Lower leg skin (tissue), 3 donors: Measurements from ENCODE around the gene CLK2.

Source experiments
- CTCF ChIP-seq, 3 donors: fragments of 450-650 bp; IDR thresholded peaks; one replicate each; pipeline ENCODE4 v1.5.1; 2016; ENCODE audit warnings: antibody characterized with exemption in 3 of 3, mild to moderate bottlenecking in 3 of 3, moderate library complexity in 2 of 3
- POLR2A ChIP-seq, 2 donors: fragments of 450-650 bp; IDR thresholded peaks; one replicate each; pipeline ENCODE4 v1.6.1; 2016 to 2017; ENCODE audit warnings: antibody characterized with exemption in 2 of 2, mild to moderate bottlenecking in 1 of 2, moderate library complexity in 1 of 2

GRCh38 chr1:155254228-155254713 is 19.0 kb downstream of the CLK2 start:
- TF ChIP-seq CTCF (IDR thresholded peaks at IDR 0.05) (no peak), POLR2A (IDR thresholded peaks at IDR 0.05) (no peak)
